NCI-H524 (cell line): Measurements from ENCODE around the gene FNIP2.

Experiments
- DNase-seq, 2 experiments: peaks; one replicate each; lab custom pipeline; 2025; lab: John Stamatoyannopoulos, UW

FNIP2 gene

GRCh38 chr4:158837527-158838141 lies 68.8 kb downstream of the FNIP2 start:
- DNase-seq = no peak

DNA sequence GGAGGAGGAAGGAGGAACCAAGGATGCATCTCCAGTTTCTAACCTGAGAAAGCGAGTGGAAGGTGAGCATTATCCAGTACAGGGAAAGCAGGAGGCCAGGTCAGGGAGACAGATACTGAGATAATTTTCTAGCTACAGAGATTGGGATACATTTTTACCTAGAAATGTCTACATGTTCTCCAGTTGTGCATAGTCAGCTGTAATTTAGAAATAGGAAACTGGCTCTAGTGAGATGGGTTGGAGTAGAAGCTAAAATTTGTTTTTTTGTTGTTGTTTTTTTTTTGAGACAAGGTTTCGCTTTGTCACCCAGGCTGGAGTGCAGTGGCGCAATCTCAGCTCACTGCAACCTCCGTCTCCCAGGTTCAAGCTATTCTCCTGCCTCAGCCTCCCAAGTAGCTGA lies 71.3 kb downstream of the FNIP2 start:
- no peak for DNase-seq

GRCh38 chr4:158841540-158841939 lies 72.7 kb downstream of the FNIP2 start:
- DNase-seq = no peak

DNA sequence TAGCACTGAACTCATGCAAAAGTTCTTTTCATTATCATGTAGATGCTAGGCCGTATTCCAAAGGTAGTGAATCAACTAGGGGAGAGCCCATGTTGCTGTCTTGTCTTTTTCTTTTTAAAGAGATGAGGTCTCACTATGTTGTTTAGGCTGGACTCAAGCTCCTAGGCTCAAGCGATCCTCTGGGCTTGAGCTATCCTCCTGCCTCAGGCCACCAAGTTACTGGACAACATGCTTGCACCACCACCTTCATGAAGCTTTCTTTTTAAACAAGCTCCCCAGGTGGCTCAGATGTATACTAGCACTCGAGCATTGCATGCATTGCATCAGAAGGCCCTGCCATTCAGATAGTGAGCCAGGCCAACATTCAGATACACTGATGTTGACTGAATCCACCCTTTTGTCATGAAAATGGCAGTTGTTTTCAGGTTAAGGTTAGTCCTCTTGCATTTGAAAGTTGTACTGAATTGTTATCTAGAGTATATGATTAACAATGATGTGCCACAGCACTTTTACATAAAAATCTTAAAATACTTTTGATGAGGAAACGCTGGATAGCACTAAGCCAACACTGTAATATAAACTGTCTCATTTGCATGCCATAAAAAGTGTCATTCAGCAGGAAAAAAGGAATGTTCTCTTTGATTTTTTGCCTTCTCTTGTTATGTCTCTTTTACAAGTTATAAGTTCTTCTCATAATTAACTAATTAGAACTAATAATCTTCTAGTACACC lies 76.7 kb downstream of the FNIP2 start:
- DNase-seq = no peak

DNA sequence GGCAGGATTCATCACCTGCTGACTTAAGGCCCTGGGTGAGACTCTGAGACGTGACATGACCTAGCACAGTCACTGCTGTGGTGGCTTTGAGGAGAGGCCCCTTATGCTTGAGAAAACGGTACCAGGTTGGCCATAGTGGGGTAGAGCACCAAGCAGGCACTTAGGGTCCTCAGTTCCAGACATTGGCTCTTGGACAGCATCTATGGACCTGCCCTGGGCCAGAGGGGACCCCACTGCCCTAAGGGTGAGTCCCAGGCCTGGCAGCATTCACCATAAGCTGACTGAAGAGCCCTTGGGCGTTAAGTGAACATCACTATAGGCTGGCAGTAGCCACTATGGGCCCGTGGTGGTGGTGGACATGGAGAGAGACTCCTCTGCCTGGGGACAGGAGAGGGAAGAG lies 78.7 kb downstream of the FNIP2 start:
- DNase-seq = no peak

- no peak for DNase-seq
Observed at GRCh38 chr4:158849681-158850080, 80.9 kb downstream of the FNIP2 start.

DNA sequence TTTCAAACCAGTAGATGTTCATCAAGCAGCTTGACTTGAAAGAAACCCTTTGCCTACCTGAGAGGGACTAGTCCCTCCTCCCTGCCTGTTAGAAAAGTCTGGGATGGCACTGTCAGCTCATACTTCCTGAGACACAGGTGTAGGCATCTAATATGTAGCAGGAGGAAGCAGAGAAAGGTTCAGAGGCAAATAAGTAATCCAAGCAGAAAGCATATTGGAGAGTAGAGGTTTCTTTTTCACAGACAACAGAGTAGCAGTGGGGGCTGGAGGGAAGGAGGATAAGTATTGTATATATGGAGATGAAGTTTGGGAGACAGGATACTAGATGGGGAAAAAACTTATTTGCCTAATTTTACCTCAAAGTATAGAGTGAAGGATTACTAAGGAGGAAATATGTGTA lies 81.5 kb downstream of the FNIP2 start:
- DNase-seq = no peak

DNA sequence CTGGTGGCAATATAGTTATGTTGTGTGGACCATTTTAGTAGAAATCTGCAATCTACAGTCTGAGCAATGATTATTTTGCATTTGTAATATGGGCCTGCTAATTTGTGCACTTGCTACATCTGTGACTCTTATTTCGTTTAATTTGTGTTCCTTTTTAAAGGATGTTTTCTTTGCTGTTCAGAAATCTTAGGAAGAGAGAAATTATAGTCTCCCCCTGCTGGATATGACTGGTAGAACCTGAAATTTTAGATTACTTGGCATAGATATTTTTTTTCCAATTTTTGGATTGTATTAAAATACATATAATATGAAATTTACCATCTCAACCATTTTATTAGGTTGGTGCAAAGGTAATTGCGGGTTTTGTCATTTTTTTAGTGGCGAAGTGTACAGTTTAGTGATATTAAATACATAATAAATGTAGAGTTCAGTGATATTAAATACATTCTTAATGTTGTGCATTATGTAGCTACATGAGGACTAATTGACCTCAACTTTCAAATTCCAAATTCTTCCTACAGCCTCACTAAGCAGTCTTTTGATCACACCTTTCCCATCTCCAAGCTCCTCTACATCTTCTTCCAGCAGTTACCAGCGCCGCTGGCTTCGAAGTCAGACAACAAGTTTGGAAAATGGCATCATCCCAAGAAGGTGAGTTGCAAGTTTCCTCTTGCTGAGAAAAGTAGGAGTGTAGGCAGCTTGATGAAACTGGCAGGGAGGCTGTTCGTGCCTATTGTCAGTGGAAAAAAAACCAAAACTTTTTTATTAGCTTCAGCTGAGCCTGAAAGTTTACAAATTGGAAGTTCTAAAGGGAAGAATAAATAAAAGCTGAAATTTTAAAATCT lies 82.2 kb downstream of the FNIP2 start:
- peak in 1 of 2 experiments; percentile 17 for DNase-seq

- DNase-seq = no peak
Observed at GRCh38 chr4:158854236-158854635, 85.4 kb downstream of the FNIP2 start.

GRCh38 chr4:158856852-158857251 lies 88.0 kb downstream of the FNIP2 start:
- DNase-seq = peak in 1 of 2 experiments; percentile 7

DNA sequence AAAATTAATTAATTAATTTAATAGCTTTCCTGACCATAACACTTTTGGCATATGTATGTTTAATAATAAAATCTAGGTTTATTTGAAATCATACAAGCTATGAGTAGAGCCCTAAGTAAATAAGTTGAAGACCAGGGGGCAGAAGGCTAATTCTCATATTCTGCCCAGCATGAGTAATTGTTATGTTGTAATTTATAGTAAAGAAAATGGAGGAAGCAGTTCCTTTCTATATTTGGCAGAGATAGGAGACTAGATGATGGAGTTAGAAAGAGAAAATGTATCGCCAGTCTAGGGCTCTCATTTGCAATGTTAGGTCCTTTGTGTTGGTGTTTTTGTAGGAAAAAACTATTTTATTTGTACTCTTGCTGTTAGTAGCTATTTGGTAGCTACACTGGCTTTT lies 89.1 kb downstream of the FNIP2 start:
- no peak for DNase-seq

DNA sequence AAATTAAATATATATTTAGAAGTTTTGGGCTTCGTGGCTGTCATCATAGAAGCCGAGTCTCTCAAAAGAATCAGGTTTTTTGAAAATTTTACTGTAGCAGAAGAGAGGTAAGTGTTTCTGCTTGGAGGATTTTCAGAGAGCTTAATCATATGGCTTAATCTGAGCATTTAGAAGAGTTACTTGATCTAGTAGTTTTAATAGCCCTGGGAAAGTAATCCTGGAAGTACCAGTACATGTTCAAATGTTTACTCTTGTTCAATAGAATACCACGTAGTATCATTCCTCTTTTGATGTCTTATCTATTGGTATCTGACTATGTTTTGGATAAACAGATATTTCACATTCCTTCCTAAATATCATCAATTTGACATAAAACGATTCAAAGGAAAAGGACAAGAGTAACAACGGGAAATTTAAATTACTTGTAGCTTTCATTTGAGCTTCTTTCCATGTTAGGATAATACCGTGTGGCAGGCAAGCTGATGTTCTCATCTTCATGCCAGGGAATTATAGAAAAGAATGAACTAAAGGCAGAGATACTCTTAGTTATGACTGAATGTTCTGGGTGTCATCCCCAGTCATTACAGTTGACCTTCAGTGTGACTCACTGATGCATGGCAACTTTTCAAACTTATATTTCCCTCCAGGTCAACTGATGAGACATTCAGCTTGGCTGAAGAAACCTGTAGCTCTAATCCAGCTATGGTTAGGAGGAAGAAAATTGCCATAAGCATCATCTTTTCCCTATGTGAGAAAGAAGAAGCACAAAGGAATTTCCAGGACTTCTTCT lies 89.8 kb downstream of the FNIP2 start:
- no peak for DNase-seq

DNA sequence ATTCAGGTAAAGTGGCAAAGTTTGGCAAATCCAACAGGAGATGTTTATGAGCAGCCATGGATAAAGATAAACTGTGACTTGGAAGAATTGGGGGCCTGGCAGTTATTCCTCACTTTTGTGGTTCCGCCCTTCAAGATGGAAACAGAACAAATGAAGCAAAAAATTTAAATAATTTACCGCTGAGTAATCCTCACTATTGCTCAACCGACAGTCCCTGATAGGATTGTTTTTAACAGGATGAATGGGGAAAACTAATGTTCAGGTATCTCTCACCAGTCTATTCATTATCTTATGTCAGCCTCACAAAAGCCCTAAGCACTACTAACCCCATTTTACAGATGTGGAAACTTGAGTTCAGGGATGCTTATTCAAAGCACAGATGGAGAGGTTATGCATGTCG lies 90.8 kb downstream of the FNIP2 start:
- DNase-seq = no peak

DNA sequence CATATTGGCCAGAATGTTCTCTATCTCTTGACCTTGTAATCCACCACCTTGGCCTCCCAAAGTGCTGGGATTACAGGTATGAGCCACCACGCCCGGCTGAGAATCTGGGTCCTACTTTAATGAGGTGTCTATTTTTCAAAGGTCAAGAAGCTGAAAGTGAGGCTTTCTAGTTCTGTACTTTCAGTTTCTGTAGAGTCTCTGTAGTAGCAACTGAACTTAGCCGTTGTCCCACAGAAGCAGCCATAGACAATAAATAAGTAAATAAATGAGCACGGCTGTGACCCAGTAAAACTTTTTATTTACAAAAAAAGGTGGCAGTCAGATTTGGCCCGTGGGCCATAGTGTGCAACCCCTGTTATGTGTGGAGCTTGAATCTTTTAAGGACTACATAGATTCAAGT lies 92.0 kb downstream of the FNIP2 start:
- no peak for DNase-seq

DNA sequence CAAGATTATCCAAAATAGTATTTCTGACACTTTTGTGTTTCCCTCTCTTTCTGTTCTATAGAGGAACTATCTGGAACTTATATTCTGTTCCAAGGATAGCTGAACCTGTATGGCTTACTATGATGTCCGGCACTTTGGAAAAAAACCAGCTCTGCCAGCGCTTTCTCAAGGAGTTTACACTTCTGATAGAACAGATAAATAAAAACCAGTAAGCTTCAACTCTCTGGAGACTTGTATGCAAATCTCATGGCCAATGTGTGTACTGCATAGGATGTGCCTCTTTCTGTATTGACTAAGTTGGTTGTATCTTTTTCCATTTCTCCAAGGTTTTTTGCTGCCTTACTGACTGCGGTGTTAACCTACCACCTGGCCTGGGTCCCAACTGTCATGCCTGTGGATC lies 92.5 kb downstream of the FNIP2 start:
- DNase-seq = no peak

GRCh38 chr4:158861766-158862165 lies 92.9 kb downstream of the FNIP2 start:
- DNase-seq = no peak

GRCh38 chr4:158863296-158863695 lies 94.5 kb downstream of the FNIP2 start:
- no peak for DNase-seq

DNA sequence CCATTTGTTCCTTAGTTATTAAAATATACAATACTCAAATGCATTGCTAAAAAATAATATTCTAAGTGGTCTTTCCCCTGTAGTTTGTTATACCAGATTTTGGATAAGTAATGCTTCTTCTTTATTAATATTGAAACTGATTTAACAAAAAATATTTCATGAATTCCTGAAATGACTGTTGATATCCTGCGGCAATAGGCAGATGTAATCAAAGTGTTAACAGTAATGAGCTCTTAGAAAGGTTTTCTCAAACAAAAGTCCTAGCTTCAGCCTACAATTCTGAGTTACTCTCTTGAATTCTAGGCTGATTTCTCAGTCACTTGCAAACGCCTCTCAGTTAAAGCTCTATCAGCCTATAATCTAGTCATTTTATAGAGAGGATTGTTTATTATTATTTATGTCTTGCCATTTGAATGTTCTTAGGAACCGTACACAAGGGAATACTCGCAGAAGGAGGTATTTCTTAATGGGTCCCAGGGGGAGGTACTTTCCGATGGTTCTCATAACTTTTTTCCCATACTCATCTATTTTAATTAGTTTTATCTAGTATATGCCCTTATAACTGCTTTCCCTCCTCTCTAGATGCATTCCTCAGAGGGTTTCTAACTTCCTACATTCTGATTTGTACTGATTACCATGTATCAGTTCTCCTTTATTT lies 96.8 kb downstream of the FNIP2 start:
- DNase-seq = no peak

GRCh38 chr4:158869001-158869400 lies 100.2 kb downstream of the FNIP2 start:
- DNase-seq = no peak

DNA sequence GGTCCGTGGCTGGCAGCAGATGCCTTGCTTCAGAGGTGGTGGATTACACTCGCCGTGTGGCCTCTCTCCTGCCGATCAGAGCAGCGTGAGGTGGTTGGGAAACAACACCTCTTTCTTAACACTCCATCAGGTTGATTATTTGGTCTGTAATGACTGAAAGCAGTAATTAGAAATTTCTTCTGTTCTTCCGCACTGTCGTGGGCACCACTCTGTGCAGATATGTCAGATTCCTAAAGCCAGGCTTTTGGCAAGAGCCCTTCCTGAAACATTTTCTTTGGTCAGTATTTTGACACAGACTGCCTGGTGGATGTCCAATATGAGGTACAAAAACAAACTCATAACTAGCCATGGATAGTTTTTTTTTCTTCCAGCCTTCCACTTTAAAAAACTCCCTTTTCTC lies 100.9 kb downstream of the FNIP2 start:
- DNase-seq = peak in 1 of 2 experiments; percentile 7

DNA sequence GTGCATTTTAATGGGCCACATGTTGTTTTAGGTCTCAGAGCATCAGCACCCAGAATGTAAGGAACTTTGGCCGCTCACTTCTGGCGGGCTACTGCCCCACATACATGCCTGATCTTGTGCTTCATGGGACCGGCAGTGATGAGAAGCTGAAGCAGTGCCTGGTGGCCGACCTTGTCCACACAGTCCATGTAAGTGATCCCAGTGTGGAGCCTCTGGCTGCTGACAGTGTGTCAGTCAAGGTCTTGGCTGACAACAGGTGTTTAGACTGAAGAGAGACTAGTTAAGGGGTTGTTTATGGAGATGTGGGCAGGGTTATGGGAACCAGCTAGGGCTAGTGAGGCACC lies 101.4 kb downstream of the FNIP2 start:
- DNase-seq = no peak
